Neural cell (in vitro differentiated cells): ENCODE results near the gene HAVCR1. TPM values are rescaled to one million over a fixed set of nuclear protein-coding genes. Genes with fewer than 3 reads are reported as not detected.

Experiments
- H2AFZ ChIP-seq: fragments of 200-600, 300-800 bp; sonication (generic), shearing (Covaris generic); 2 replicates; pipeline ENCODE4 v1.6.0; 2014; ENCODE audit warnings: low read depth, mild to moderate bottlenecking, antibody characterized with exemption, low read length, moderate library complexity
- H3F3A ChIP-seq: fragments of 200-600 bp; shearing (Covaris generic); 2 replicates; pipeline ENCODE4 v1.6.1; 2016; ENCODE audit warnings: mild to moderate bottlenecking, moderate library complexity, mixed read lengths, antibody characterized with exemption, low read length; ENCODE audit not compliant: insufficient read depth, poor library complexity, severe bottlenecking
- H3K27ac ChIP-seq: fragments of 200-600, 300-800 bp; sonication (generic), shearing (Covaris generic); 2 replicates; pipeline ENCODE4 v1.5.1; 2014; ENCODE audit warnings: mild to moderate bottlenecking, low read length, moderate library complexity
- H3K27me3 ChIP-seq: fragments of 300-800, 200-600 bp; sonication (generic), shearing (Covaris generic); 2 replicates; pipeline ENCODE4 v1.6.0; 2014; ENCODE audit warnings: mild to moderate bottlenecking, low read depth, low read length, moderate library complexity; ENCODE audit not compliant: insufficient read depth
- H3K36me3 ChIP-seq: fragments of 300-800, 200-600 bp; sonication (generic), shearing (Covaris generic); 2 replicates; pipeline ENCODE4 v1.5.1; 2014; ENCODE audit warnings: mild to moderate bottlenecking, antibody characterized with exemption, low read length, moderate library complexity; ENCODE audit not compliant: insufficient read depth
- H3K4me2 ChIP-seq: fragments of 300-800, 200-600 bp; sonication (generic), shearing (Covaris generic); 2 replicates; pipeline ENCODE4 v1.6.0; 2014; ENCODE audit warnings: mild to moderate bottlenecking, low read length
- H3K4me3 ChIP-seq: fragments of 300-800, 200-600 bp; sonication (generic), shearing (Covaris generic); 2 replicates; pipeline ENCODE4 v1.5.1; 2014; ENCODE audit warnings: mild to moderate bottlenecking, low read length, moderate library complexity
- H3K79me2 ChIP-seq: fragments of 200-600 bp; shearing (Covaris generic); replicated peaks from 2 replicates; pipeline ENCODE4 v1.6.0; 2014; ENCODE audit warnings: mild to moderate bottlenecking, low read length, moderate library complexity; ENCODE audit not compliant: insufficient read depth
- H3K9ac ChIP-seq: fragments of 300-800, 200-600 bp; sonication (generic), shearing (Covaris generic); 2 replicates; pipeline ENCODE4 v1.6.1; 2016; ENCODE audit warnings: mild to moderate bottlenecking, low read length, mixed read lengths
- H3K9me2 ChIP-seq: fragments of 200-600 bp; shearing (Covaris generic); 2 replicates; pipeline ENCODE4 v1.6.1; 2016; ENCODE audit warnings: mild to moderate bottlenecking, low read length, mixed read lengths; ENCODE audit not compliant: insufficient read depth
- H3K9me3 ChIP-seq: fragments of 200-600, 300-800 bp; sonication (generic), shearing (Covaris generic); 2 replicates; pipeline ENCODE4 v1.6.1; 2016; ENCODE audit warnings: mild to moderate bottlenecking, mixed run types, low read length, moderate library complexity, mixed read lengths
- H4K20me1 ChIP-seq: fragments of 200-600 bp; shearing (Covaris generic); 2 replicates; pipeline ENCODE4 v1.6.1; 2016; ENCODE audit warnings: mild to moderate bottlenecking, mixed run types; ENCODE audit not compliant: insufficient read depth
- EP300 ChIP-seq: fragments of 450-650 bp; conservative IDR thresholded peaks from 2 replicates; pipeline ENCODE4 v1.6.1; 2014; ENCODE audit warnings: antibody characterized with exemption, mild to moderate bottlenecking, moderate library complexity; ENCODE audit not compliant: poor library complexity, severe bottlenecking
- EZH2 ChIP-seq: fragments of 200-600, 300-800 bp; shearing (Covaris generic), sonication (generic); IDR thresholded peaks from 2 replicates; pipeline ENCODE4 v1.6.1; 2014; ENCODE audit warnings: antibody characterized with exemption, low read length, borderline replicate concordance, mild to moderate bottlenecking; ENCODE audit not compliant: insufficient read depth, poor library complexity, severe bottlenecking
- MXI1 ChIP-seq: fragments of 450-650 bp; conservative IDR thresholded peaks from 2 replicates; pipeline ENCODE4 v1.6.1; 2014; ENCODE audit warnings: antibody characterized with exemption, mild to moderate bottlenecking; ENCODE audit not compliant: poor library complexity, severe bottlenecking
- RAD21 ChIP-seq: fragments of 450-650 bp; conservative IDR thresholded peaks from 2 replicates; pipeline ENCODE4 v1.6.1; 2014; ENCODE audit warnings: antibody characterized with exemption, mild to moderate bottlenecking, moderate library complexity
- SMC3 ChIP-seq: fragments of 450-650 bp; conservative IDR thresholded peaks from 2 replicates; pipeline ENCODE4 v1.6.1; 2014; ENCODE audit warnings: antibody characterized with exemption, mild to moderate bottlenecking, moderate library complexity; ENCODE audit not compliant: poor library complexity
- TAF1 ChIP-seq: IDR thresholded peaks from 2 replicates; pipeline ENCODE4 v1.6.1; 2012; ENCODE audit warnings: low read depth
- polyA plus RNA-seq: library from polyadenylated mRNA; depleted of rRNA; stranded (reverse); fragments of >200 nt; gene quantifications from 2 replicates; pipeline ENCODE4 v1.2.3, GENCODE V29; 2014
- TF ChIP-seq, protein P1 (sequence below): IDR thresholded peaks from 2 replicates; pipeline ENCODE4 v1.6.1; 2012; ENCODE audit warnings: borderline replicate concordance
- TF ChIP-seq, protein P2 (sequence below): fragments of 450-650 bp; IDR thresholded peaks from 2 replicates; pipeline ENCODE4 v1.5.1; 2014; ENCODE audit warnings: antibody characterized with exemption, mild to moderate bottlenecking, moderate library complexity; ENCODE audit not compliant: poor library complexity, severe bottlenecking

HAVCR1 gene
- polyA plus RNA-seq, 1 donor from 2014 or later = not detected

DNA sequence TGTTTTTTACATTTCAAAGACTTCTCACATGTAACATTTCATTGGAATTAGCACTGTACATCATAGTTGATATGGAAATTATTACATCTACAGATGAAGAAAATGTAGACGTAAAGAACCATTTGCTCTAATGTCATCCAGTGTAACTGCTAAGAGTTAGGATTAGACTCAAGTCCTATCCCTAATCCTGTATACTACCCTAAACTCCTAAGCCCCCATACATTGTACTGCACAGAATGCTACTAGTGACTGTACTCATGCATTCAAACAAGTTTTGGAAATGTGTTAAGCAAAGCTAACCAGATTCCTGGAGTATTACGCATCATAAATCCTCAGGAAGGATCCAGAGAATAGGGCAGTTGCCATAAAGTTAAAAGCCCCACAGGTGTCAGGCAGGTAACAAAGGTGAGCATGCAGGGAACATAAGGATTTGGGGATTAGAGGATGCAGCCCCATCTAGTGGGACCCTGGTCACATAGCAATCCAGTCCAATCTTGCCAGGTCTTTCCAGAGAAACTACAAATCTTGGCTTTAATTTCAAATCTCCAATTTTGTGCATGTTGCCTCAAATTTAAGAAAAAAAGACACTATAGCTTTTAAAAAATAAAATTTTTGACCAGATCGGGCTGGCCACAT, 32.0 kb downstream of the HAVCR1 start:
- Histone ChIP-seq H3K4me2 (no peak overlapping the region), H3K36me3 (no peaks in the 10 kb centered on the region), H3K4me3 (no peak overlapping the region), H3K9me2 (no peaks in the 10 kb centered on the region), H3K27ac (no peak overlapping the region), H4K20me1 (no peaks in the 10 kb centered on the region), H3K79me2 (no peaks in the 10 kb centered on the region), H3K9ac (no peak overlapping the region), H3F3A (no peaks in the 10 kb centered on the region), H3K9me3 (no peaks in the 10 kb centered on the region), H3K27me3 (no peaks in the 10 kb centered on the region), H2AFZ (no peak overlapping the region)
- no peak for TF ChIP-seq EP300
- no peak for TF ChIP-seq EZH2
- TF ChIP-seq SMC3 = peak; percentile 59
- TF ChIP-seq, protein P1, sequence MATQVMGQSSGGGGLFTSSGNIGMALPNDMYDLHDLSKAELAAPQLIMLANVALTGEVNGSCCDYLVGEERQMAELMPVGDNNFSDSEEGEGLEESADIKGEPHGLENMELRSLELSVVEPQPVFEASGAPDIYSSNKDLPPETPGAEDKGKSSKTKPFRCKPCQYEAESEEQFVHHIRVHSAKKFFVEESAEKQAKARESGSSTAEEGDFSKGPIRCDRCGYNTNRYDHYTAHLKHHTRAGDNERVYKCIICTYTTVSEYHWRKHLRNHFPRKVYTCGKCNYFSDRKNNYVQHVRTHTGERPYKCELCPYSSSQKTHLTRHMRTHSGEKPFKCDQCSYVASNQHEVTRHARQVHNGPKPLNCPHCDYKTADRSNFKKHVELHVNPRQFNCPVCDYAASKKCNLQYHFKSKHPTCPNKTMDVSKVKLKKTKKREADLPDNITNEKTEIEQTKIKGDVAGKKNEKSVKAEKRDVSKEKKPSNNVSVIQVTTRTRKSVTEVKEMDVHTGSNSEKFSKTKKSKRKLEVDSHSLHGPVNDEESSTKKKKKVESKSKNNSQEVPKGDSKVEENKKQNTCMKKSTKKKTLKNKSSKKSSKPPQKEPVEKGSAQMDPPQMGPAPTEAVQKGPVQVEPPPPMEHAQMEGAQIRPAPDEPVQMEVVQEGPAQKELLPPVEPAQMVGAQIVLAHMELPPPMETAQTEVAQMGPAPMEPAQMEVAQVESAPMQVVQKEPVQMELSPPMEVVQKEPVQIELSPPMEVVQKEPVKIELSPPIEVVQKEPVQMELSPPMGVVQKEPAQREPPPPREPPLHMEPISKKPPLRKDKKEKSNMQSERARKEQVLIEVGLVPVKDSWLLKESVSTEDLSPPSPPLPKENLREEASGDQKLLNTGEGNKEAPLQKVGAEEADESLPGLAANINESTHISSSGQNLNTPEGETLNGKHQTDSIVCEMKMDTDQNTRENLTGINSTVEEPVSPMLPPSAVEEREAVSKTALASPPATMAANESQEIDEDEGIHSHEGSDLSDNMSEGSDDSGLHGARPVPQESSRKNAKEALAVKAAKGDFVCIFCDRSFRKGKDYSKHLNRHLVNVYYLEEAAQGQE = no peak
- TF ChIP-seq, protein P2, sequence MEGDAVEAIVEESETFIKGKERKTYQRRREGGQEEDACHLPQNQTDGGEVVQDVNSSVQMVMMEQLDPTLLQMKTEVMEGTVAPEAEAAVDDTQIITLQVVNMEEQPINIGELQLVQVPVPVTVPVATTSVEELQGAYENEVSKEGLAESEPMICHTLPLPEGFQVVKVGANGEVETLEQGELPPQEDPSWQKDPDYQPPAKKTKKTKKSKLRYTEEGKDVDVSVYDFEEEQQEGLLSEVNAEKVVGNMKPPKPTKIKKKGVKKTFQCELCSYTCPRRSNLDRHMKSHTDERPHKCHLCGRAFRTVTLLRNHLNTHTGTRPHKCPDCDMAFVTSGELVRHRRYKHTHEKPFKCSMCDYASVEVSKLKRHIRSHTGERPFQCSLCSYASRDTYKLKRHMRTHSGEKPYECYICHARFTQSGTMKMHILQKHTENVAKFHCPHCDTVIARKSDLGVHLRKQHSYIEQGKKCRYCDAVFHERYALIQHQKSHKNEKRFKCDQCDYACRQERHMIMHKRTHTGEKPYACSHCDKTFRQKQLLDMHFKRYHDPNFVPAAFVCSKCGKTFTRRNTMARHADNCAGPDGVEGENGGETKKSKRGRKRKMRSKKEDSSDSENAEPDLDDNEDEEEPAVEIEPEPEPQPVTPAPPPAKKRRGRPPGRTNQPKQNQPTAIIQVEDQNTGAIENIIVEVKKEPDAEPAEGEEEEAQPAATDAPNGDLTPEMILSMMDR = peak; percentile 63
- TF ChIP-seq MXI1 = no peak
- peak; percentile 67 for TF ChIP-seq RAD21

DNA sequence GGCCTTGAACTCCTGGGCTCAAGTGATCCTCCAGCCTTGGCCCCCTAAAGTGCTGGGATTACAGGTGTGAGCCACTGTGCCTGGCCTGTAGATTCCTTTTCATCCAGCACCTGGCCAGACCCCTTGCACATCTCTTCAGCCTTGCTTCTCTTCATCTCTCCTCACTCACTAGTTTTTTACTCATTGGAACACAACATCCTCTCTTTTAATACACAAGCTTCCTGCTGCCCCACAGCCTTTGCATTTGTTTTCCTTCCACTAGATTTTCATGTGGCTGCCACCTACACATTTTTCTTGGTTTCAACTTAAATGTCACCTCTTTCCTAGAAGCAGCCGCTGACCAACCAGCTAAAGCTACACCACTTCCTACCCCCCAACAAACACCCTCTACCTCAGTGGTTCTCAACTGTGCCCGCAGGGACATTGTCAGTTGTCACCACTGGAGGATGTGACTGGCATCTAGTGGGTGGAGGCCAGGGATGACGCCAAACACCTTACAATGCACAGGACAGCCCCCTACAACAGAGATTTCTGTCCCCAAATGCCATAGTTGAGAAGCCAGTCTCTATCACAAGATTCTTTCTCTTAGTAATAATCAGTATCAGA, 33.7 kb downstream of the HAVCR1 start:
- no peaks in the 10 kb centered on the region for H3K79me2 ChIP-seq
- no peak overlapping the region for H3K9ac ChIP-seq
- H3K4me2 ChIP-seq = no peak overlapping the region
- TF ChIP-seq TAF1 = no peak
- TF ChIP-seq SMC3 = no peak
- no peak for TF ChIP-seq MXI1
- H3K9me3 ChIP-seq = no peaks in the 10 kb centered on the region
- no peaks in the 10 kb centered on the region for H3K36me3 ChIP-seq
- H4K20me1 ChIP-seq = no peaks in the 10 kb centered on the region
- no peak overlapping the region for H3K27ac ChIP-seq
- H3K27me3 ChIP-seq = no peaks in the 10 kb centered on the region
- no peaks in the 10 kb centered on the region for H3F3A ChIP-seq
- H3K9me2 ChIP-seq = no peaks in the 10 kb centered on the region
- no peak overlapping the region for H3K4me3 ChIP-seq
- H2AFZ ChIP-seq = no peak overlapping the region
